Heart right ventricle (tissue), 16 donors: ENCODE data around the gene TIMP3. TPM values are rescaled to one million over a fixed set of nuclear protein-coding genes. Genes with fewer than 3 reads are reported as not detected.

Experiments used
- ATAC-seq, 8 donors: fragments of 200-7000 bp; cut with Tn5 transposase; one replicate each; pipeline ENCODE4 v1.9.1; 2020; ENCODE audit warnings: mild to moderate bottlenecking in 8 of 8, moderate library complexity in 8 of 8, moderate number of reproducible peaks in 1 of 8
- DNase-seq, 2 donors: peaks; one replicate each; pipeline ENCODE4 v3.0.0-alpha.2; 2020
- H3K27ac ChIP-seq, 10 donors: fragments of 200-600 bp; sonication (generic) in 2 of 10; one replicate each; pipeline versions ENCODE4 v1.5.0 to v1.8.0; 2020 to 2022; ENCODE audit warnings: mild to moderate bottlenecking in 3 of 10
- H3K27me3 ChIP-seq, 7 donors: fragments of 200-600 bp; one replicate each; pipeline ENCODE4 v1.8.0; 2021 to 2022; ENCODE audit warnings: mild to moderate bottlenecking in 2 of 7
- H3K36me3 ChIP-seq, 9 donors: fragments of 200-600 bp; sonication (generic) in 1 of 9; one replicate each; pipeline versions ENCODE4 v1.5.0 to v1.8.0; 2020 to 2022; ENCODE audit warnings: mild to moderate bottlenecking in 2 of 9
- H3K4me1 ChIP-seq, 9 donors: fragments of 200-600 bp; sonication (generic) in 1 of 9; one replicate each; pipeline versions ENCODE4 v1.5.0 to v1.8.0; 2020 to 2022; ENCODE audit warnings: mild to moderate bottlenecking in 4 of 9
- H3K4me3 ChIP-seq, 10 donors: fragments of 200-600 bp; sonication (generic) in 2 of 10; one replicate each; pipeline versions ENCODE4 v1.5.0 to v1.8.0; 2020 to 2022; ENCODE audit warnings: mild to moderate bottlenecking in 7 of 10, moderate library complexity in 2 of 10
- H3K9me3 ChIP-seq, 11 donors: fragments of 200-600 bp in 10 of 11; sonication (generic) in 2 of 11; one replicate each; pipeline versions ENCODE4 v1.5.0 to v1.8.0; 2013 to 2022; ENCODE audit warnings: mild to moderate bottlenecking in 2 of 11, control low read depth in 1 of 11, moderate library complexity in 1 of 11
- WGBS, 2 donors: extraction: QIAGEN DNeasy Blood & Tissue Kit; methylation state at CpG; one replicate each; pipeline ENCODE4 v1.1.7; 2013; ENCODE audit warnings: inconsistent platforms in 1 of 2; 5-methylcytosine and 5-hydroxymethylcytosine counted together
- intact Hi-C, 10 donors: fragments of 100-400 bp; cut with DNase I; formaldehyde crosslinking; loops; one replicate each; pipeline versions ENCODE4 v1.11.1 to v1.14.2; 2022
- polyA plus RNA-seq, 2 donors: library from polyadenylated mRNA; stranded (reverse); fragments of 200-250 nt; gene quantifications; one replicate each; pipeline ENCODE4 v1.2.3, GENCODE V29; 2013
- total RNA-seq, 10 donors: library from RNA; stranded (reverse); fragmentation: NEBNext Ultra II Directional in 3 of 10; extraction: Animal tissue kit (Norgen Biotek cat#: 25700) in 3 of 10; gene quantifications; one replicate each; pipeline versions ENCODE4 v1.2.1 to v1.2.4, GENCODE V29; 2021 to 2023
- TF ChIP-seq, protein P1 (sequence below), 9 donors: fragments of 200-600 bp; sonication (generic) in 2 of 9; IDR thresholded peaks; one replicate each; pipeline versions ENCODE4 v1.5.0 to v1.8.0; 2021 to 2022; ENCODE audit warnings: antibody characterized with exemption in 9 of 9, mild to moderate bottlenecking in 5 of 9, moderate library complexity in 1 of 9
- donor health status: Arrhythmogenic right ventricular cardiomyopathy.
- donor health status: ischemic (EF 13 %, LVEDD 7.1; RV severe dilation, severe dysfunction).
- donor health status: healthy with polysubstance abuse.
- donor health status: DM: no; HTN: yes; CAD: no.
- donor health status: DM: no; HTN: no; CAD: no.
- donor health status: ischemic (EF 25% LVEDD 6.9; RV normal size, moderate dysfunction).
- donor health status: ischemic (EF 25% LVEDD 5.7; RV mildly dilated, moderate dysfunction).
- donor health status: healthy.
- donor health status: DM: yes; HTN: yes; CAD: no.
- donor health status: Ischemic cardiomyopathy.
- donor health status: ischemic (EF 35%, LVEDD 5.7; RV mildly dilated, moderate dysfunction).
- donor health status: nonischemic (EF 11% LVEDD 7.7; RV severe dilation, severe dysfunction).
- donor health status: DM: yes; HTN: yes; CAD: no.
- donor health status: PGD.
- donor health status: ischemic (EF 29% LVEDD 5.4; RV normal size, mild dysfunction).
- donor health status: nonischemic (EF 23%, LVEDD 6.1; RV moderate dilation, normal function).

Gene TIMP3
- total and polyA plus RNA-seq, 12 donors, result 91.9 to 380 (median 157) TPM

GRCh38 chr22:32811788-32812545, 10.5 kb downstream of the TIMP3 start:
- H3K36me3 ChIP-seq, result peaks cover 0 to 31% (median 0%) of the 10 kb centered on the region in 9 donors
- no peak overlapping the region for H3K4me3 ChIP-seq
- peak overlapping the region in 9 of 10 donors; percentile 11 to 72 (median 47) for H3K27ac ChIP-seq
- TF ChIP-seq, protein P1, sequence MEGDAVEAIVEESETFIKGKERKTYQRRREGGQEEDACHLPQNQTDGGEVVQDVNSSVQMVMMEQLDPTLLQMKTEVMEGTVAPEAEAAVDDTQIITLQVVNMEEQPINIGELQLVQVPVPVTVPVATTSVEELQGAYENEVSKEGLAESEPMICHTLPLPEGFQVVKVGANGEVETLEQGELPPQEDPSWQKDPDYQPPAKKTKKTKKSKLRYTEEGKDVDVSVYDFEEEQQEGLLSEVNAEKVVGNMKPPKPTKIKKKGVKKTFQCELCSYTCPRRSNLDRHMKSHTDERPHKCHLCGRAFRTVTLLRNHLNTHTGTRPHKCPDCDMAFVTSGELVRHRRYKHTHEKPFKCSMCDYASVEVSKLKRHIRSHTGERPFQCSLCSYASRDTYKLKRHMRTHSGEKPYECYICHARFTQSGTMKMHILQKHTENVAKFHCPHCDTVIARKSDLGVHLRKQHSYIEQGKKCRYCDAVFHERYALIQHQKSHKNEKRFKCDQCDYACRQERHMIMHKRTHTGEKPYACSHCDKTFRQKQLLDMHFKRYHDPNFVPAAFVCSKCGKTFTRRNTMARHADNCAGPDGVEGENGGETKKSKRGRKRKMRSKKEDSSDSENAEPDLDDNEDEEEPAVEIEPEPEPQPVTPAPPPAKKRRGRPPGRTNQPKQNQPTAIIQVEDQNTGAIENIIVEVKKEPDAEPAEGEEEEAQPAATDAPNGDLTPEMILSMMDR (IDR thresholded peaks at IDR 0.05), result no peak
- H3K9me3 ChIP-seq, result no peaks in the 10 kb centered on the region
- DNase-seq, result no peak
- H3K4me1 ChIP-seq, result peaks cover 40 to 97% (median 93%) of the 10 kb centered on the region in 9 donors
- 55 to 76% methylated on average over 3 of the region's 3 CpGs for WGBS, 2 donors
- no peak for ATAC-seq
- H3K27me3 ChIP-seq, result no peaks in the 10 kb centered on the region
- intact Hi-C loops, result no loop called here

DNA sequence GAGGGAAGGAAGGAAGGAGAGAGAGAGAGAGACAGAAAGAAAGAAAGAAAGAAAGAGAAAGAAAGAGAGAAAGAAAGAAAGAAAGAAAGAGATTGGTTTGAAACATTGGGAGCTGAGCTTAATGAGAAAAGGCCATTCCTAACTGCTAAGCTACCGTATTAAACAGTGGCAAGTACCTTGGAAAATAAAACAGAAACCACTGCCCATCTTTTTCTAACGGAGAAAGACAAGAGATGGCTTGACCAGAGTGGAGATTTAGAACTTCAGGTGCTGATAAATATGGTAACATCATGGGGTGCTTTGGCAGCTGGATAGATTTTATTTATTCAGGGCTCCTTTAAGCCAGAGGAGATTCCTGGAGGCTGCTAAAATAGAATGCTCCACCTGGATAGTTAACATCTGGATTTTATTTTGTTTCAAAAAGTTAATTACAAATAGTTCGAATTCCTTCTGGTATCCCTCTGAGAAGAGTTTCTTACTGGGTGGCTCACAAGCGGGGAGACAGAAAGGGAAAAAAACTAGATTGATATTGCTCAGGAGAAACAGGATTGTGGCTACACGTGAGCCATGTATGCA, 12.9 kb downstream of the TIMP3 start:
- Histone ChIP-seq H3K27me3 (no peaks in the 10 kb centered on the region), H3K36me3 (peaks cover 0 to 28% (median 0%) of the 10 kb centered on the region in 9 donors), H3K27ac (peak overlapping the region in 6 of 10 donors; percentile 20 to 89 (median 50)), H3K4me1 (peaks cover 47 to 99% (median 96%) of the 10 kb centered on the region in 9 donors), H3K4me3 (no peak overlapping the region), H3K9me3 (no peaks in the 10 kb centered on the region)
- intact Hi-C loops, result no loop called here
- 57 to 65% methylated on average over 5 of the region's 5 CpGs for WGBS, 2 donors
- DNase-seq (no peak), ATAC-seq (no peak)
- TF ChIP-seq, protein P1 (IDR thresholded peaks at IDR 0.05), result no peak

GRCh38 chr22:32815059-32815458, 13.6 kb downstream of the TIMP3 start:
- Histone ChIP-seq H3K27me3 (no peaks in the 10 kb centered on the region), H3K9me3 (no peaks in the 10 kb centered on the region), H3K4me1 (peaks cover 47 to 98% (median 96%) of the 10 kb centered on the region in 9 donors), H3K27ac (peak overlapping the region in 6 of 10 donors; percentile 35 to 89 (median 72)), H3K4me3 (no peak overlapping the region), H3K36me3 (peaks cover 0 to 28% (median 0%) of the 10 kb centered on the region in 9 donors)
- TF ChIP-seq, protein P1 (IDR thresholded peaks at IDR 0.05), result no peak
- ATAC-seq (no peak), DNase-seq (no peak)
- WGBS, 2 donors, result 88 to 92% methylated on average over 4 of the region's 4 CpGs
- intact Hi-C loops, result loop anchor here in 1 of 10 donors (5.0 kb wide), 1 partner anchor 37 kb away; no protein-coding TSS in a partner anchor

GRCh38 chr22:32815943-32816342, 14.4 kb downstream of the TIMP3 start:
- peaks cover 0 to 28% (median 0%) of the 10 kb centered on the region in 9 donors for H3K36me3 ChIP-seq
- intact Hi-C loops, result loop anchor here in 1 of 10 donors (5.0 kb wide), 1 partner anchor 36 kb away; no protein-coding TSS in a partner anchor
- no peaks in the 10 kb centered on the region for H3K9me3 ChIP-seq
- DNase-seq (peak in 1 of 2 donors; percentile 62), ATAC-seq (peak; percentile 36 to 87 (median 68))
- H3K4me1 ChIP-seq, result peaks cover 41 to 97% (median 94%) of the 10 kb centered on the region in 9 donors
- TF ChIP-seq, protein P1 (IDR thresholded peaks at IDR 0.05), result no peak
- H3K27ac ChIP-seq, result peak overlapping the region; percentile 29 to 89 (median 72)
- no peak overlapping the region for H3K4me3 ChIP-seq
- WGBS, 2 donors, result 40 to 64% methylated on average over 6 of the region's 6 CpGs
- no peaks in the 10 kb centered on the region for H3K27me3 ChIP-seq
